NCI-H1092 treated with DMSO at 0.1 percent for 48 hours (cell line): ENCODE measurements around the gene EIF4G1.

Experiments used
- DNase-seq: peaks from one replicate; lab custom pipeline; 2025; lab: John Stamatoyannopoulos, UW

Gene EIF4G1

DNA sequence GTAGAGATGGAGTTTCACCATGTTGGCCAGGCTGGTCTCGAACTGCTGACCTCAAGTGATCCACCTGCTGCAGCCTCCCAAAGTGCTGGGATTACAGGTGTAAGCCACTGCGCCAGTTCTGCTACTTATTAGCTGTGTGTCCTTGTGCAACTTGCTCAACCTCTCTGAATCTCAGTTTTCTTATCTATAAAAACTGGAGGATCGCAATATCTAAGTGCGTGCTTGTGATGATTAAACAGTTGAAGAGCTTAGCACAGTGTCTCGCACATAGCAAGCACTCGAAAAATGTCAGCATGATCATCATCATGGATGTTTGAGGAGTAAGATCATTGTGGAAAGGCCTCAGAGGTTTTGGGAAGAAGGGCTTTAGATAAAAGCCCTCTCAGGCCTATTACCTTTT, 36.2 kb downstream of the EIF4G1 start:
- DNase-seq: no peak

DNA sequence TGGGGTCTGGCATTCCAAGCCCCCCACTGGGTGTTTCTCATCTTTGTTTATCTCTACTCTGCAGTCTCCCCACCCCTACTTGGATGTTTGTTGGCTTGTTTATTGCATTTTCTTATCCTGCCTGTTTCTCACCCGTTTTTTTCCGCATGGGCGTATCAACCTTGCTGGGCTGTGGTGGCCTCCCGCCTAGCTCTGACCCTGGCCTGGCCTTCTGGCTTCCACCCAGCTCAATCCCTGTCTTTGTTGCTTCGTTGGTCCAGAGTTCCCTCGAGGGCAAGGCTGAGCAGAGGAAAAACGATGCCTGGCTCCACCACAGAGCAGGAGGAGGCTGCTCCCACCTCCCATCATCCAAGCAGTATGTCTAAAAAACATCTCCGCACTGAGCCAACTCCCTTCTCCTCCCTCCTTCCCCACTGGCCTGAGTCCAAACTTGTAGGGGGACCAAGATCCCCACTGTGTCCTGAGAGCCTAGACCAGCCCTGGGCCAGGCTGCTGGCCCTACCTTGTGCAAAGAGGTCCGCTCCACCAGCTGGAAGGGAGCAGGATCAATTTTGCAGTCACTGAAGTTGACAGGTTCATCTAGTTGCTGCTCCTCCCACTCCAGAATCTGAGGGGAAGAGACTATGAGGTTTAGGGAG, 37.2 kb downstream of the EIF4G1 start:
- no peak for DNase-seq

GRCh38 chr3:184352149-184352785, 37.9 kb downstream of the EIF4G1 start:
- DNase-seq: no peak

GRCh38 chr3:184352897-184353545, 38.6 kb downstream of the EIF4G1 start:
- DNase-seq: no peak

- DNase-seq: no peak
Measured at GRCh38 chr3:184353546-184353941, 39.1 kb downstream of the EIF4G1 start.

- no peak for DNase-seq
Measured at GRCh38 chr3:184354121-184354728, 39.8 kb downstream of the EIF4G1 start.

DNA sequence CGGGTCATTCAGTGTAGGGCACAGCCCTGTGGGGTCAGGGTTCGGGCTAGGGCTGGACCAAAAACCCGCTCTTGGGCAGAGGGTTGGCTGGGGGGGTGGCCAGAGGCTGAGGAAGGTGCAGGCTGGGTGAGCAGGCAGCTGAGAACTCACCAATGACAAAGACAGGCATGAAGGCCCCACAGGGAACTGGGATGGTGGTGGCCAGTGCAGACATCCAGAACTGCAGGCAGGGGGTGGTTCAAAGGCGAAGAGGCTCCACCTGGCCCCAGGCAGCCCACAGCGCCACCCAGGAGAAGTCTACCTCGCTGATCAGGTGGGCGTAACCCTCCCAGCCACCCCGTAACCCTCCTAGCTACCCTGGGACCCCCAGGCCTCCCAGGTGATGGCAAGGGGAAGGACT, 40.3 kb downstream of the EIF4G1 start:
- DNase-seq: no peak

- DNase-seq: no peak
Measured at GRCh38 chr3:184355261-184356040, 41.0 kb downstream of the EIF4G1 start.

GRCh38 chr3:184357248-184358123, 43.1 kb downstream of the EIF4G1 start:
- DNase-seq: no peak

DNA sequence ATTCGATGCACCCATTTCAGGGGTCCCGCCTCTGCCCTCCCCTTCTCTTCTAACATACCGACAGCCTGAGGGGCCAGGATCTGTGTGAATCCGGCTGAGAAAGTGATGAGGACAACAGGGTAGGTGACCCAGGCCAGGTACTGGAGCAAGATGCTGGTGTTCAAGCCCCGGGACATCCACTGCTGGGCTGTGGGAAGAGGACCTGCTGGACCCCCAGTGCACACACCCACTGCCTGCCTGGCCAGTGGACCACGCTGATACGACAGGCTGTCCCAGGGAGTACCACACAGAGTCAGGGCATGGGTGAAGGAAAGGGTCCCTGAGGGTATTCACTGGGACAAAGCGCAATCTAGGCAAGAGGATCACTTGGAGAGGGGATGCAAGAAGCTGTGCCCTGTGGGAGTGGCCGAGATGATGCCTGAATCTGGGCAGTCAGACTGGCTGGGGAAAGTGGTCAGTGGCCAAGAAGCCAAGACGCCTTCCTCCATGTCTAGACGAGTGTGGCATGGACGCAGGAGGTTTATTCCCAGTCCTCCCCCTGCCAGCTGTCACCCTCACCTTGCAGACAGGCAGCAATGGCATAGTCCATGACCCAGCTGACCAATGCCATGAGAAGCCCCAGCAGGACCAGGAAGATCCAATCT, 43.8 kb downstream of the EIF4G1 start:
- no peak for DNase-seq

- DNase-seq: no peak
Measured at GRCh38 chr3:184358921-184359350, 44.5 kb downstream of the EIF4G1 start.

DNA sequence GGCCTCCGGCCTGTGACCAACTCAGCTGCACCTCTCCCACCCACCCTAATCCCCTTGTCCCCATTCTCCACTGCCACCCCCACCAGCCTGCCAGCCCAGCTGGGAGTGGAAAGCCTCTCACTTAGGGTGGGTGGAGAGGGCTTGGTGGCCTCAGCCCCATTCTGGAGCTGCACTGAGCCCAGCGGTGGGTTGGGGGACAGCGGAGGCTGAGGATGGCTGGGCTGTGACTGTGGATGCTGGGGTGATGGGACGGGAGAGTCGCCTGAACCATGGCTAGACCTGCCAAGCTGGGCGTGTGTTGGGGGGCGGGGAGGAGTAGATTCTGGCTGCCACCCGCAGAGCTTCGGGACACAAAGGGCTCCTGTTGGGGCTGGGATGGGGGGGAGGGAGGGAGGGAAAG, 45.2 kb downstream of the EIF4G1 start:
- no peak for DNase-seq

- no peak for DNase-seq
Measured at GRCh38 chr3:184360070-184360928, 45.9 kb downstream of the EIF4G1 start.

DNA sequence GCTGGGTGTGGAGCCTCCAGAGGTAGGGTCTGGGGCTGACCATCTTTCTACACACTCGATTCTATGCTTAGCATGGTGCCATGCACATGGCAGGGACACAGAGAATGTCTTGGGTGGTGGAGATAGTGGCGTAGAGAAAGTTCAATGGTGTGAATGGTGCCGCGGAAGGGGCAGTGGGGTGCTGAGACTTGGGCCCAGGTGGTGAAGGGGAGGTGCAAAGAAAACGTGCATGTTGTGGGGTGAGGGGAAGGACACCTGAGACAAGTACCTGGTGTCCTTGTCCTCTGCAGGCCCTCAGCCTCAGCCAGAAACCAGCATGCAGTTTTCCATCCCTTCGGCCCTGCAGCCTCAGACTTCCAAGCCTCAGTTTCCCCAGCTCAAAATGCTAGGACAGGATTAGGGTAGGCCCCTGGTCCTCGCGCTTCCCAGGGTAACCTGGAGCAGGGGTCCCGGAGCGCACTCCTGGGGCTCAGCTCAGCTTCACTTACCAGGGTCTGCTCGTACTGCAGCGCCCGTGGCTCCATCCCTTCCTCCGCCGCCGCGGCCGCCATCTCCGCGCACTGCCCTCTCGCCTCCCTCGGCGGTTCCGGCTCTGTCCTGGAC, 46.6 kb downstream of the EIF4G1 start:
- DNase-seq: no peak

- DNase-seq: peak; percentile 18
Measured at GRCh38 chr3:184361532-184361931, 47.1 kb downstream of the EIF4G1 start, which contains the start of the genes CLCN2 and POLR2H. Gene CLCN2, minus strand, starts transcription at chr3:184361605. Its CDS starts 126 bp downstream, at chr3:184361479. Gene POLR2H, plus strand, starts transcription at chr3:184361710. Its CDS starts 1,783 bp downstream, at chr3:184363493.

DNA sequence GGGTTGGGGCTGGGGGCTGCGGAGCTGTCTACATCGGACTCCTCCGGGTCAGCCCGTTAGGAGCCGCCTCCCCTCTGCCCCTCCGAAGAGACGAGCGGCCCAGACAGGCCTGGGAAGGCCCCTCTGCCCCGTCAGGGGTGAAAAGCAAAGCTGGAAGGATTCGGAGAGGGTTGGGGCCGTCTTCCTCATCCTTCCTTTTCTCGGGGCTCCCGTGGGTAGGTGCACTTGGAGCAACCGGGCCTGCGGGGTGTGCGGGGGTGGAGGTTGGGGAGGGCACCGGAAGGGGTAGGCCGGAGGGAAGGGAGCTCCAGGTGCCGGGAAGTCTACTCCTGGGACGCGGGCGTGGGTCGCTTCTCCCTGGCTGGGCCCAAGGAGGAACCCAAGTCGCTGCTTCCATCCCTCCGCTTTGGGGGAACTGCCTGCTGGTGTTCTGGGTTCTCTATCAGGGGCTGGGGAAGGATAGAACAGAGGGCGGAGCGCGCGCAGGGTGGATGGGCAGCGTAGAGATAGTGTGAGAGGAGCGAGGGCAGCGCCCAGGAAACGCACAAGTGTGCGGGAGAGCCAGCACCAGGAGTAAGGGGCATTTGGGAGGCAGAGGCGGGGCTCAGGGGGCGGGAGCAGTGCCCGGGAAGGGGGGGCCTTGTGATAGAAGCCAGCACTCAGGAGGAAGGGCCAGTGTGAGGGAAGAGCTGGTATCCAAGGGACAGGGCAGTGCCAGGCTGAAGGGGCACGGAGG, 47.7 kb downstream of the EIF4G1 start:
- DNase-seq: no peak

DNA sequence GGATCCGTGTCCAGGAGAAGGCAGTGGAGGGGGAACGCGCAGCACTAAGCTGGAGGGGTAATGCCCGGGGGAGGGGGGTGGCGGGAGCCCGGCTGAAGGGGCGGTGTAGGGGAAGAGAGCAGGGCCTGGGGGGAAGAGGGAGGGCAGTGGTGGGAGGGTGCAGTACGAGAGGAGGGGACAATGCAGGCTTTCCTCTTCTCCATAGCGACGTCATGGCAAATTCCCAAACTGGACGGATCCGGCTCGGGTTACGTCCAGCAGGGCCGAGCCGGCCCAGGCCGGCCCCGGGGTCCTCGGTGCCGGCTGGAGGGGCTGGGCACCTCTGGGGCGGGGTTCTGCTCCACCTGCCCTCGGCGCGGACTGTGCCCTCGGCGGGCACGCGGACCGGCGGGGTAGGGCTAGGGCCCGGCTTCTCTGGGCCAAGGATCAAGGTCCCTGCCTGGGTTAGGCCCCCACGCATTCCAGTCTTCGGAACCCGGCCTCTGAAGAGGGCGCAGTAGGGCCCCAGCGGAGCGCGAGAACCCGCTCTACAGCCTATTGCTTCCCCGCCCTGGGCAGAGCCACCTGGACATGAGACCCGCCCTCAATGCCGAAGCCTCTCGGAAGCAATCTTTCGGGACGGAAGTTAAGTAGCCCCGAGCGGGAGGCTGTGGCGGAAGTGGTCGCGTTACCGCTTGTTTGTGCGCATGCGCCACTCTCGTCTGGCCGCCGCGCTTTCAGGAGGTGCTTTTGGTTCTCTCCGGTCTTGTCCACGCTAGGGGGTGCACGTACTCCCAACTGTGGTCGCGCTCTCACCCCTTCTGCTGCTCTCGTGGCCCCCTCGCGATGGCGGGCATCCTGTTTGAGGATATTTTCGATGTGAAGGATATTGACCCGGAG, 48.5 kb downstream of the EIF4G1 start:
- peak; percentile 97 for DNase-seq
